HEK293 (cell line): Measurements from ENCODE around the gene HIGD2B.
A peak's percentile ranks its signal among the peaks of the same experiment; 100 is the strongest.
"Not testable (repeated sequence)": the region's sequence is repeated elsewhere in the genome, so short reads cannot be mapped to it uniquely, and the experiment has no call there.

Source experiments
- CTCF ChIA-PET: fragments of 350-600 bp; formaldehyde crosslinking; extraction: SDS; loops from one replicate; lab custom pipeline; 2021; ENCODE audit warnings: antibody characterized with exemption; lab: Yijun Ruan, JAX
- POLR2A ChIA-PET: fragments of 300-600 bp; formaldehyde crosslinking; extraction: SDS; loops from one replicate; lab custom pipeline; 2020; ENCODE audit warnings: antibody characterized with exemption, inconsistent platforms; lab: Yijun Ruan, JAX
- H3K27ac ChIP-seq: fragments of 200-500 bp; sonication (Bioruptor generic); 2 replicates; pipeline ENCODE4 v1.5.1; 2014; ENCODE audit warnings: low read depth, low read length, control low read depth, inconsistent platforms; ENCODE audit errors: extremely low read depth
- H3K36me3 ChIP-seq, 2 experiments: fragments of 200-500 bp in 1 of 2; sonication (Bioruptor generic) in 1 of 2; 1 replicate in 1 of 2; 2 replicates in 1 of 2; pipeline ENCODE4 v1.5.1; 2014 to 2017; ENCODE audit warnings: inconsistent platforms in 2 of 2, low read length in 2 of 2; ENCODE audit not compliant: control insufficient read depth in 2 of 2, insufficient read depth in 1 of 2
- H3K4me1 ChIP-seq: fragments of 200-500 bp; sonication (Bioruptor generic); 2 replicates; pipeline ENCODE4 v1.5.1; 2014; ENCODE audit warnings: mild to moderate bottlenecking, low read length, inconsistent platforms; ENCODE audit not compliant: control insufficient read depth, insufficient read depth
- H3K4me3 ChIP-seq: 2 replicates; pipeline ENCODE4 v1.5.1; 2011; ENCODE audit warnings: low read depth, mild to moderate bottlenecking, control low read depth, low read length, moderate library complexity
- H3K9me3 ChIP-seq: fragments of 200-500 bp; sonication (Bioruptor generic); 2 replicates; pipeline ENCODE4 v1.5.1; 2014; ENCODE audit warnings: low read depth, low read length, inconsistent platforms; ENCODE audit not compliant: control insufficient read depth, insufficient read depth
- FEZF1 ChIP-seq: fragments of 450-650 bp; formaldehyde crosslinking; IDR thresholded peaks from 2 replicates; pipeline ENCODE4 v1.5.1; 2016; ENCODE audit warnings: missing biosample characterization, missing genetic modification characterization
- ZBTB17 ChIP-seq: fragments of 450-650 bp; formaldehyde crosslinking; IDR thresholded peaks from 2 replicates; pipeline ENCODE4 v1.5.1; 2016; ENCODE audit warnings: missing biosample characterization, missing genetic modification characterization
- ZNF335 ChIP-seq: fragments of 450-650 bp; formaldehyde crosslinking; conservative IDR thresholded peaks from 2 replicates; pipeline ENCODE4 v1.5.1; 2016; ENCODE audit warnings: missing biosample characterization, missing genetic modification characterization
- ZNF362 ChIP-seq: fragments of 450-650 bp; formaldehyde crosslinking; IDR thresholded peaks from 2 replicates; pipeline ENCODE4 v1.5.1; 2016; ENCODE audit warnings: missing biosample characterization, missing genetic modification characterization

The HIGD2B gene

GRCh38 chr15:72642271-72642670 is 43.7 kb downstream of the HIGD2B start:
- H3K9me3 ChIP-seq, H3K4me1 ChIP-seq, H3K27ac ChIP-seq, H3K4me3 ChIP-seq, H3K36me3 ChIP-seq, POLR2A ChIA-PET, CTCF ChIA-PET: not testable (repeated sequence)

GRCh38 chr15:72639759-72640483 is 46.1 kb downstream of the HIGD2B start:
- H3K4me3 ChIP-seq, H3K27ac ChIP-seq, CTCF ChIA-PET, POLR2A ChIA-PET, H3K4me1 ChIP-seq, H3K36me3 ChIP-seq, H3K9me3 ChIP-seq: not testable (repeated sequence)

GRCh38 chr15:72636519-72637282 is 49.3 kb downstream of the HIGD2B start:
- H3K27ac ChIP-seq, H3K4me1 ChIP-seq, POLR2A ChIA-PET, H3K9me3 ChIP-seq, CTCF ChIA-PET, H3K36me3 ChIP-seq: not testable (repeated sequence)
- peak overlapping the region; percentile 40 for H3K4me3 ChIP-seq

GRCh38 chr15:72629068-72629570 is 56.9 kb downstream of the HIGD2B start:
- H3K27ac ChIP-seq, H3K4me1 ChIP-seq, H3K9me3 ChIP-seq, H3K36me3 ChIP-seq, POLR2A ChIA-PET, H3K4me3 ChIP-seq: not testable (repeated sequence)
- CTCF ChIA-PET, result interaction anchor here (2.3 kb wide), 1 partner anchor 29 kb away, joined by 12 read pairs; no protein-coding TSS in a partner anchor

- CTCF ChIA-PET, result interaction anchor here (2.3 kb wide), 1 partner anchor 29 kb away, joined by 12 read pairs; no protein-coding TSS in a partner anchor
Measured at GRCh38 chr15:72628249-72629067, 57.5 kb downstream of the HIGD2B start.

GRCh38 chr15:72626153-72626552 is 59.8 kb downstream of the HIGD2B start:
- H3K27ac ChIP-seq, H3K9me3 ChIP-seq, H3K4me3 ChIP-seq: not testable (repeated sequence)
- TF ChIP-seq ZNF335 (tag by site-specific recombination) (0 out of 2 replicates have a peak, but pooled peaks have one; percentile 12), ZBTB17 (tag by site-specific recombination) (peak; percentile 41; the same call in 1 of the 2 replicates), FEZF1 (tag by site-specific recombination) (0 out of 2 replicates have a peak, but pooled peaks have one; percentile 13), ZNF362 (tag by site-specific recombination) (0 out of 2 replicates have a peak, but pooled peaks have one; percentile 50)
- TF ChIP-seq, all 188 proteins: peak for 4; not testable (repeated sequence) for 184
- CTCF ChIA-PET, result interaction anchor here (0.7 to 1.6 kb wide), 2 partner anchors 26 to 209 kb away, joined by 3 to 11 read pairs; no protein-coding TSS in a partner anchor
- POLR2A ChIA-PET, H3K4me1 ChIP-seq, H3K36me3 ChIP-seq: not testable (repeated sequence)

More at GRCh38 chr15:72628249-72629067, 57.5 kb downstream of the HIGD2B start:
- H3K36me3 ChIP-seq, H3K4me3 ChIP-seq, H3K4me1 ChIP-seq, H3K27ac ChIP-seq, POLR2A ChIA-PET, H3K9me3 ChIP-seq: not testable (repeated sequence)
